ENCODE measurements around the gene BRAT1.
A peak's percentile ranks its signal among the peaks of the same experiment; 100 is the strongest.

Gene BRAT1

GRCh38 chr7:2523461-2523936, 31.8 kb downstream of the BRAT1 start:
- DNase-seq (ENCODE audit: low spot score) = no peak

GRCh38 chr7:2522780-2523433, 32.4 kb downstream of the BRAT1 start:
- no peak for DNase-seq (ENCODE audit: low spot score)

GRCh38 chr7:2521952-2522591, 33.3 kb downstream of the BRAT1 start:
- no peak for DNase-seq (ENCODE audit: low spot score)

GRCh38 chr7:2521341-2521745, 34.0 kb downstream of the BRAT1 start:
- DNase-seq (ENCODE audit: low spot score) = no peak

GRCh38 chr7:2520761-2521290, 34.5 kb downstream of the BRAT1 start:
- no peak for DNase-seq (ENCODE audit: low spot score)

- DNase-seq (ENCODE audit: low spot score) = peak; percentile 81
Observed at GRCh38 chr7:2520131-2520760, 35.1 kb downstream of the BRAT1 start.

- peak; percentile 100 for DNase-seq (ENCODE audit: low spot score)
Observed at GRCh38 chr7:2519119-2519930, 36.0 kb downstream of the BRAT1 start, which contains the start of gene LFNG. Gene LFNG, plus strand, starts transcription at chr7:2519774. Its CDS starts 88 bp downstream, at chr7:2519862.

- DNase-seq (ENCODE audit: low spot score) = no peak
Observed at GRCh38 chr7:2518737-2519118, 36.6 kb downstream of the BRAT1 start.

GRCh38 chr7:2517678-2518507, 37.4 kb downstream of the BRAT1 start:
- peak; percentile 82 for DNase-seq (ENCODE audit: low spot score)

- no peak for DNase-seq (ENCODE audit: low spot score)
Observed at GRCh38 chr7:2517026-2517425, 38.3 kb downstream of the BRAT1 start.

- DNase-seq (ENCODE audit: low spot score) = no peak
Observed at GRCh38 chr7:2516194-2516555, 39.1 kb downstream of the BRAT1 start.

GRCh38 chr7:2515424-2516193, 39.7 kb downstream of the BRAT1 start:
- no peak for DNase-seq (ENCODE audit: low spot score)

GRCh38 chr7:2514473-2515423, 40.6 kb downstream of the BRAT1 start:
- DNase-seq (ENCODE audit: low spot score) = no peak

- DNase-seq (ENCODE audit: low spot score) = no peak
Observed at GRCh38 chr7:2513702-2514101, 41.6 kb downstream of the BRAT1 start.

- DNase-seq (ENCODE audit: low spot score) = no peak
Observed at GRCh38 chr7:2512713-2513112, 42.6 kb downstream of the BRAT1 start.

GRCh38 chr7:2512179-2512661, 43.1 kb downstream of the BRAT1 start:
- DNase-seq (ENCODE audit: low spot score) = no peak

- no peak for DNase-seq (ENCODE audit: low spot score)
Observed at GRCh38 chr7:2511769-2512168, 43.6 kb downstream of the BRAT1 start.

- no peak for DNase-seq (ENCODE audit: low spot score)
Observed at GRCh38 chr7:2510909-2511768, 44.2 kb downstream of the BRAT1 start.
